Fibroblast of mammary gland (primary cell): ENCODE data around the gene HES3.

Experiments
- DNase-seq: peaks from one replicate; pipeline ENCODE4 v3.0.0-alpha.2; 2010; ENCODE audit warnings: low read depth
- H3K4me3 ChIP-seq: 2 replicates; pipeline ENCODE4 v1.5.1; 2011; ENCODE audit warnings: low read depth, mild to moderate bottlenecking, low read length, moderate library complexity; ENCODE audit not compliant: control insufficient read depth
- TF ChIP-seq, protein P1 (sequence below): conservative IDR thresholded peaks from 2 replicates; pipeline ENCODE4 v1.5.1; 2011; ENCODE audit warnings: low read depth, low read length, inconsistent platforms; ENCODE audit not compliant: control insufficient read depth, insufficient read depth

Gene HES3

DNA sequence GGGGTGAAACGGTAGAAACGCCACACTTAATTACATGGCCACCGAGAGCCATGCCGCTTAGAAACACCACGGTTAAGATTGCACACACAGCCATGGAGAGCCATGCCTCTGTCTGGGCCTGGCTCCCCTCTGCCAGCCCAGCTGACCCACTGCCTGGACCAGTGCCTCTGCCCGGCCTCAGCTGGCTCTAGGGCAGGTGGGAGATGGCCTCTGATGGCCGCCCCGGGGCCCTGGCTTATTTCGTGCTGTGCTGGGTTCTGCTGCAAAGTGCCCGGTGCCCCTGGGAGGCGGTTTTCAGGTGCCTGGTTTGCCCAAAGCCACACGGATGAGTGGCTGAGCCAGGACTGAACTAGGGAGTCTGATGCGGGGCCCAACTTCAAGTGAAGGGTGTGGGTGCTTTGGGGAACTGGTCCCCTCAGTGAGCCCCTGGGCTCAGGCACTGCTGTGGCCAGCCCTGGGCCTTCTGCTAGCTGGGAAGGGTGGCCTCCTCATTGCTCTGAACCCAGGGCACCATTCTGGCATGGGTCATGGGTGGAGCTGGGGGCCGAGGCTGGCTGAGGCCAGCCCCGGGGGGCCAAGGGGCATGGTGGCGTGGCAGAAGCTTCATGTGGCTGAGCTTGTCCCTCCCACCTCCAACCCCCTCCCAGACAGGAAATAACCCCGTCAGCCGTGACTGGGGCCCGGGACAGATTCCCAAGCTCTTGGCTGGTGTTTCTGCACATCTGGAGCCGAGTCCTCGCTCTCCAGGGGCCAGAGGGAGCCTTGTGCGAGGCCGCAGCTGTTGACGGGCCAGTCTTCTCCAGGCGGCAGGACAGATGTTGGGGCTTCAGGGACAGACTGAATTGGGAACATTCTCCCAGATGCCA is 18.8 kb downstream of the HES3 start:
- no peak overlapping the region for H3K4me3 ChIP-seq
- TF ChIP-seq, protein P1, sequence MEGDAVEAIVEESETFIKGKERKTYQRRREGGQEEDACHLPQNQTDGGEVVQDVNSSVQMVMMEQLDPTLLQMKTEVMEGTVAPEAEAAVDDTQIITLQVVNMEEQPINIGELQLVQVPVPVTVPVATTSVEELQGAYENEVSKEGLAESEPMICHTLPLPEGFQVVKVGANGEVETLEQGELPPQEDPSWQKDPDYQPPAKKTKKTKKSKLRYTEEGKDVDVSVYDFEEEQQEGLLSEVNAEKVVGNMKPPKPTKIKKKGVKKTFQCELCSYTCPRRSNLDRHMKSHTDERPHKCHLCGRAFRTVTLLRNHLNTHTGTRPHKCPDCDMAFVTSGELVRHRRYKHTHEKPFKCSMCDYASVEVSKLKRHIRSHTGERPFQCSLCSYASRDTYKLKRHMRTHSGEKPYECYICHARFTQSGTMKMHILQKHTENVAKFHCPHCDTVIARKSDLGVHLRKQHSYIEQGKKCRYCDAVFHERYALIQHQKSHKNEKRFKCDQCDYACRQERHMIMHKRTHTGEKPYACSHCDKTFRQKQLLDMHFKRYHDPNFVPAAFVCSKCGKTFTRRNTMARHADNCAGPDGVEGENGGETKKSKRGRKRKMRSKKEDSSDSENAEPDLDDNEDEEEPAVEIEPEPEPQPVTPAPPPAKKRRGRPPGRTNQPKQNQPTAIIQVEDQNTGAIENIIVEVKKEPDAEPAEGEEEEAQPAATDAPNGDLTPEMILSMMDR = no peak
- DNase-seq = peak; percentile 65

DNA sequence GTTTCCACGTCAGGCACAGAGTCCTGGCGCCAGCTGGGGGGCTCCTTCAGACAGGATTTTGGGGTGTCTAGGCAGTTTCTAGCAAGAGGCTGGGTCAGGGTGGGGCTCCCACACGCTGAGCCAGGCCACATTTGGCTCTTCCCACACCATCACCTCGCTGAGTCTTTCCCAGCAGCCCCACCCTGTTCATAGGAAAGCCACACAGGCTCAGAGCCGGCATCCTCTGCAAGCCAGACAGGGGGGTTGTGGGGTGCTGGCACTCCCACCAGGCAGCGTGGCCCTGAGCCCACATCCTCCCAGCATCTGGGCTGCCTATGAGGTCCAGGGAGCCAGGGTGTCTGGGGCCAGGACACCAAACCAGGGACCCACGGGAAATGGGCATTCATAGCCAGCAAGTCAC is 19.7 kb downstream of the HES3 start:
- H3K4me3 ChIP-seq = no peak overlapping the region
- TF ChIP-seq, protein P1 = no peak
- DNase-seq = peak; percentile 24

DNA sequence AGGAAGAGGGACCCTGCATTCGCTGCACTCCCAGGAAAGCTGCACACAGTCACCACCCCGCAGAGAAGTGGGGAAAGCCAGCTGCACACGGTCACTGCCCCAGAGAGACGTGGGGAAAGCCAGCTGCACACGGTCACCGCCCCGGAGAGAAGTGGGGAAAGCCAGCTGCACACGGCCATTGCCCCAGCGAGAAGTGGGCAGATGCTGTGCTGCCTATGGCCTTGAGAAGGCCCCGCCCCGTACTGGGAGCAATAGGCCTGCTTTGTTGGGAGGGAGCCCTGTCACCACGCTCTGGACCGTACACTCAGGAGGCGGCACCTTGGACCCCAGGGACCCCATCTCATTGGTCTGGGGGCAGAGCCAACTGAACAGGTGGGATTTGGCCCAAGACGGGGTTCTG is 21.2 kb downstream of the HES3 start:
- DNase-seq = no peak
- TF ChIP-seq, protein P1 = no peak
- H3K4me3 ChIP-seq = no peak overlapping the region

DNA sequence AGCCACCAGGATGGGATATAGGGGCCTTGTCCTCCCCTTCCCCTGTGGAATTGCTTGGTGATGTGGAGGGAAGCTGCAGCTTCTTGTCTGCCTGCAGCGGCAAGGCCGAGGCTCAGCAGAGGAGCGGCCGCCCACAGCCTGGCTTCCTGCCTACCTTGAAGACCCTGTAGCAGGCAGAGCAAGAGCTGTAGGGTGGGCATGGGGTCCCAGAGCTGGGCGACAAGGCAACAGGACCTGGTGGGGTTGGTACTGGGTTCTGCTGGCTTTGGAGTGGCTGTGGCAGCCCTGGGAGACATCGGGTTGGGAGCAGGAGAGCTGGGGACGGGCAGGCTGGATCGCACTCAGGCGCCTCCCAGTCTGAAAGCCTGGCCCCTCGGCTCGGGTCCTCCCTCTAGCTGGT is 22.7 kb downstream of the HES3 start:
- TF ChIP-seq, protein P1 = no peak
- no peak for DNase-seq
- no peak overlapping the region for H3K4me3 ChIP-seq

DNA sequence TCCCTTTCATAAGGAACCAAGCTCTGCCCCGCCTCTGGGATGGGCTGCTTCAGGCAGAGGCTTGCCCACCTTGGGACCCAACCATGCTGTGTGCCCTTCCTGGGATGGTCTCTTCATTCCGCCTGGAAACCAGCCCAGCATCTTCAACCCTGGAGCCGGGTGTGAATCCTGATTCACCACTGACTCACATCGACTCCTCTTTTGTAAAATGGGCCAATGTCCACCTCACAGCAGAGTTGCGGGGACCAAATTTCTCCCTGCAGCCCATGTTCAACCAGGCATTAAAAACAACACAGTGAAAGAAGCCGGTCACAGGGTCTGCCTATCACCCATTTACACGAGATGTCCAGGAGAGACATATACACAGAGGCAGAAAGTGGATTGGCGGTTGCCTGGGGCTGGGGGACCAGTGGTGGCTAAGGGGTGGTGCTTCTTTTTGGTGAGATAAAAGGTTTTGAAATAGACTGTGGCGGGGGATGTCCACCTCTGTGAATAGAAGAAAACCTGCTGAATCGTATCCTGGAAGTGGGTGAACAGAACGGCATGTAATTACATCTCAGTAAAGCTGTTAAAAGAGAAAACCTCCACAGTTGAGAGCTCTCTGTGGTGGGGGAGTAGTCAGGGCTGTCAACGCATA is 23.8 kb downstream of the HES3 start:
- H3K4me3 ChIP-seq = no peak overlapping the region
- TF ChIP-seq, protein P1 = no peak
- DNase-seq = peak; percentile 71

DNA sequence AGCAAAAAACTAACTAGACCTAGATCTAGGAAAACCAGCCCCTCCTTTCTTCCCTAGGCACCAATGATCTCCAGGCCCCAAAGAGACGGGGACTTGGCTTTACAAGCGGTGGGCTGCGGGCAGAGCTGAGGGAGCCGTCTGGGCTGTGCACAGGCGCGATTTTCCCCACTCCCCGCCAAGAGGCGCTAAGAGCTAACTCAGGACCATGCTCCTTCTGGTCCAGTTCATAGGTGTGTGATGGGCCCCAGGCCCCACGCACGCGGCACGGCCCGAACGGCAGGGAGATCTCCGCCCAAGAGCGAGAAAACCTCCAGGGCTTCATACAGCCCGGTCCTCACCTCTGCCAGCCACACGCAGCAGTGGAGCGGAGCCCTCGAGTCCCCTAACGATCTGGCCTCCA is 24.4 kb downstream of the HES3 start:
- TF ChIP-seq, protein P1 = no peak
- no peak for DNase-seq
- H3K4me3 ChIP-seq = no peak overlapping the region
